Spleen (tissue), 11 donors: ENCODE results near the gene GRIN3A. TPM values are rescaled to one million over a fixed set of nuclear protein-coding genes. Genes with fewer than 3 reads are reported as not detected.

ENCODE experiments used
- DNase-seq: peaks from one replicate; pipeline ENCODE4 v3.0.0-alpha.2; 2020
- H3K27ac ChIP-seq, 8 donors: fragments of 200-600 bp; sonication (generic) in 7 of 8; 1 replicate in 4 of 8; 2 replicates in 4 of 8; pipeline versions ENCODE4 v1.5.0 to v1.8.0; 2016 to 2021; ENCODE audit warnings: inconsistent platforms in 4 of 8, mild to moderate bottlenecking in 4 of 8, moderate library complexity in 1 of 8
- H3K27me3 ChIP-seq, 7 donors: fragments of 200-600 bp; sonication (generic) in 6 of 7; replicated peaks in 1 of 7; 1 replicate in 4 of 7; 2 replicates in 3 of 7; pipeline versions ENCODE4 v1.5.0 to v1.8.0; 2016 to 2021; ENCODE audit warnings: inconsistent platforms in 3 of 7, mild to moderate bottlenecking in 1 of 7
- H3K36me3 ChIP-seq, 6 donors: fragments of 200-600 bp; sonication (generic) in 5 of 6; 1 replicate in 4 of 6; 2 replicates in 2 of 6; pipeline versions ENCODE4 v1.5.0 to v1.8.0; 2016 to 2021; ENCODE audit warnings: inconsistent platforms in 2 of 6
- H3K4me1 ChIP-seq, 6 donors: fragments of 200-600 bp; sonication (generic) in 5 of 6; 1 replicate in 3 of 6; 2 replicates in 3 of 6; pipeline versions ENCODE4 v1.5.0 to v1.8.0; 2016 to 2021; ENCODE audit warnings: inconsistent platforms in 3 of 6
- H3K4me3 ChIP-seq, 8 donors: fragments of 200-600 bp; sonication (generic) in 7 of 8; 1 replicate in 4 of 8; 2 replicates in 4 of 8; pipeline versions ENCODE4 v1.5.0 to v1.8.0; 2016 to 2021; ENCODE audit warnings: inconsistent platforms in 4 of 8, mild to moderate bottlenecking in 4 of 8, moderate library complexity in 2 of 8
- H3K9me3 ChIP-seq, 8 donors: fragments of 200-600 bp; sonication (generic) in 7 of 8; 1 replicate in 4 of 8; 2 replicates in 4 of 8; pipeline versions ENCODE4 v1.5.0 to v1.8.0; 2016 to 2021; ENCODE audit warnings: inconsistent platforms in 4 of 8
- CTCF ChIP-seq, 11 experiments: fragments of 200-600 bp in 7 of 11; fragments of 450-650 bp in 4 of 11; sonication (generic) in 4 of 11; IDR thresholded peaks in 8 of 11; conservative IDR thresholded peaks in 3 of 11; 1 replicate in 7 of 11; 2 replicates in 4 of 11; pipeline versions ENCODE4 v1.4.0 to v1.8.0; 2016 to 2021; ENCODE audit warnings: antibody characterized with exemption in 11 of 11, inconsistent platforms in 4 of 11, mild to moderate bottlenecking in 1 of 11
- POLR2A ChIP-seq, 3 donors: fragments of 450-650 bp; IDR thresholded peaks; one replicate each; pipeline ENCODE4 v1.5.1; 2017; ENCODE audit warnings: antibody characterized with exemption in 3 of 3, mild to moderate bottlenecking in 1 of 3
- POLR2AphosphoS5 ChIP-seq, 3 donors: sonication (generic); formaldehyde crosslinking; IDR thresholded peaks; one replicate each; pipeline ENCODE4 v1.5.1; 2017; ENCODE audit warnings: antibody characterized with exemption in 3 of 3
- WGBS, 5 donors: extraction: QIAGEN DNeasy Blood & Tissue Kit in 3 of 5; methylation state at CpG; one replicate each; pipeline versions ENCODE4 v1.1.5 to v1.1.7; 2013 to 2018; 5-methylcytosine and 5-hydroxymethylcytosine counted together
- intact Hi-C: fragments of 100-400 bp; cut with DNase I; formaldehyde crosslinking; loops from one replicate; pipeline ENCODE4 v1.15.0; 2023; ENCODE audit warnings: low total_unique reads
- polyA plus RNA-seq, 3 donors: library from polyadenylated mRNA; stranded (reverse); fragments of 200-250 nt; gene quantifications; one replicate each; pipeline ENCODE4 v1.2.1, GENCODE V29; 2013
- total RNA-seq, 7 donors: library from RNA; depleted of rRNA in 3 of 7; stranded (reverse); fragments of >200 nt in 3 of 7; fragmentation: NEBNext Ultra II Directional in 4 of 7; extraction: Animal tissue kit (Norgen Biotek cat#: 25700) in 4 of 7; gene quantifications; one replicate each; pipeline versions ENCODE4 v1.1.0 to v1.2.1, GENCODE V29; 2016 to 2021
- donor health status: healthy with polysubstance abuse.
- donor health status: DM: no; HTN: no; CAD: no; lungs with moderate emphysema.
- donor health status: DM: no; HTN: no; CAD: no.
- donor health status: Bipolar disorder and iron deficiency.
- donor health status: healthy.
- donor health status: DM: no; HTN: no; CAD: no.
- donor health status: DM: yes; HTN: yes; CAD: no.

GRIN3A gene
- total and polyA plus RNA-seq, 10 donors, result 0.07 to 1.6 (median 0.75) TPM

- Histone ChIP-seq H3K36me3 (no peaks in the 10 kb centered on the region), H3K27me3 (peaks cover 0 to 69% (median 45%) of the 10 kb centered on the region in 7 donors), H3K27ac (no peak overlapping the region), H3K4me3 (peak overlapping the region in 7 of 8 donors; percentile 25 to 62 (median 32)), H3K9me3 (no peaks in the 10 kb centered on the region), H3K4me1 (peaks cover 0 to 21% (median 13%) of the 10 kb centered on the region in 6 donors)
- DNase-seq, result peak; percentile 73
- 4 to 11% (median 4%) methylated on average over 60 to 78 of the region's 78 CpGs for WGBS, 5 donors
- TF ChIP-seq CTCF (IDR thresholded peaks at IDR 0.05 in 8 of 11, conservative IDR thresholded peaks at IDR 0.05 in 3 of 11) (no peak), POLR2A (IDR thresholded peaks at IDR 0.05) (no peak), POLR2AphosphoS5 (IDR thresholded peaks at IDR 0.05) (no peak)
- intact Hi-C loops, result no loop called here
Measured at GRCh38 chr9:101737705-101738565, 512 bp downstream of the GRIN3A start.

DNA sequence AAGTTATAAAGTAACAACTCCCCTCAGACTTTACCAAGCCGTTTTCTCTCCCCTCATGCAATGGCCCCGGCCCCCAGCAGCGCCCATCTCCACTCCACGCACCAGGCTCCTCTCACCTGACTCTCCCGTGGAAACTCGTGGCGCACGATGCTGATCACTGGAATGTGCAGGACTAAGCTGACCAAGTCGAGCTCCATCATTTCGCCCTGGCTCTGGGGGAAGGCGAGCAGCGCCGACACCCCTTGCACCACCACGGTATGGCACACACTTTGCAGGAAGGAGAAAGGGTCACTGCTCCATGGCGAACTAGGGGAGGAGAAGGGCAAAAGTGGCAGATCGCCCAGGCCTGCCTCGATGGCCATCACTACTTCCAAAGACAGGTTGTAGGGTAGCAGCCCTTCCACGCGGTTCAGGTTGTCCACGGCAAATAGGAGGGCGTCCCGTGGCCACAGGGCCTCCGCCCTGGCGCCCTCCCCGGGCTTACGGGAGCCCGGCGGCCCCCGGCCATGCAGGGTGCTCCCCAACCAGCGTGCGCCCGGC, 1.2 kb downstream of the GRIN3A start:
- WGBS, 5 donors, result 9 to 20% (median 17%) methylated on average over 17 to 32 of the region's 32 CpGs
- Histone ChIP-seq H3K4me1 (peaks cover 0 to 21% (median 13%) of the 10 kb centered on the region in 6 donors), H3K27ac (no peak overlapping the region), H3K4me3 (peak overlapping the region in 7 of 8 donors; percentile 25 to 62 (median 32)), H3K36me3 (no peaks in the 10 kb centered on the region), H3K9me3 (no peaks in the 10 kb centered on the region), H3K27me3 (peaks cover 0 to 66% (median 45%) of the 10 kb centered on the region in 7 donors)
- no peak for DNase-seq
- intact Hi-C loops, result no loop called here
- no peak for TF ChIP-seq POLR2AphosphoS5 (IDR thresholded peaks at IDR 0.05)
- no peak for TF ChIP-seq POLR2A (IDR thresholded peaks at IDR 0.05)
- TF ChIP-seq CTCF (IDR thresholded peaks at IDR 0.05 in 8 of 11, conservative IDR thresholded peaks at IDR 0.05 in 3 of 11), result no peak

DNA sequence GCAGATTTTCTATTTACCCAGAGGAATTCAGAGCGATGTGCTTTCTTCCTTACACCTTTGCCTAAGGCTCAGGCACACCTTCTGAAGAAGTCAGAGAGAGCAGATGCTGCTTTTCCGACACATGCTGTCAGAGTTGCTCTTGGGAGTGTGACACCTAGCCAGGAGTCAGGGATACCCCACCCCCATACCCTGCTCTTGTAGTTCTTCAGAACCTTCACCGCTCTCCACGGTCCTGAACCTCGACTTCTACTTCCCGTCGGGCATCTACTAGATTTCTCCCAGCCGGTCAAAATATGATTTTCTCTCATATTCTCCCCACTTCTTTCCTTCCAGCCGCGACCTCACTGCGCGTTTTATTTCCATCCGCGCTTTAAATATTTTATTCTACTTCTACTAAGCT, 1.7 kb downstream of the GRIN3A start:
- Histone ChIP-seq H3K9me3 (no peaks in the 10 kb centered on the region), H3K27me3 (peaks cover 0 to 66% (median 45%) of the 10 kb centered on the region in 7 donors), H3K4me1 (peaks cover 0 to 21% (median 13%) of the 10 kb centered on the region in 6 donors), H3K36me3 (no peaks in the 10 kb centered on the region), H3K4me3 (peak overlapping the region in 1 of 8 donors; percentile 32), H3K27ac (no peak overlapping the region)
- DNase-seq, result no peak
- no peak for TF ChIP-seq POLR2A (IDR thresholded peaks at IDR 0.05)
- TF ChIP-seq POLR2AphosphoS5 (IDR thresholded peaks at IDR 0.05), result no peak
- no peak for TF ChIP-seq CTCF (IDR thresholded peaks at IDR 0.05 in 8 of 11, conservative IDR thresholded peaks at IDR 0.05 in 3 of 11)
- WGBS, 5 donors, result 9 to 13% (median 12%) methylated on average over 14 of the region's 14 CpGs
- intact Hi-C loops, result no loop called here

GRCh38 chr9:101731429-101731828, 7.0 kb downstream of the GRIN3A start:
- DNase-seq, result no peak
- no peaks in the 10 kb centered on the region for H3K9me3 ChIP-seq
- H3K36me3 ChIP-seq, result no peaks in the 10 kb centered on the region
- intact Hi-C loops, result no loop called here
- no peaks in the 10 kb centered on the region for H3K4me1 ChIP-seq
- WGBS, 5 donors, result 42 to 80% (median 47%) methylated on average over 1 of the region's 1 CpG
- no peak overlapping the region for H3K27ac ChIP-seq
- TF ChIP-seq POLR2AphosphoS5 (IDR thresholded peaks at IDR 0.05), result no peak
- TF ChIP-seq POLR2A (IDR thresholded peaks at IDR 0.05), result no peak
- no peak for TF ChIP-seq CTCF (IDR thresholded peaks at IDR 0.05 in 8 of 11, conservative IDR thresholded peaks at IDR 0.05 in 3 of 11)
- no peak overlapping the region for H3K4me3 ChIP-seq
- peaks cover 0 to 24% (median 11%) of the 10 kb centered on the region in 7 donors for H3K27me3 ChIP-seq
